GM18951 (cell line): ENCODE data around the gene IL4R.
"Not testable (repeated sequence)": the region's sequence is repeated elsewhere in the genome, so short reads cannot be mapped to it uniquely, and the experiment has no call there.

Experiments
- POLR2A ChIP-seq: IDR thresholded peaks from 4 replicates; pipeline ENCODE4 v1.6.1; 2011; ENCODE audit warnings: mild to moderate bottlenecking; ENCODE audit not compliant: insufficient read length, insufficient read depth; ENCODE audit errors: extremely low read depth
- in situ Hi-C: fragments of 300-500 bp; cut with MboI; formaldehyde crosslinking; loops from one replicate; pipeline ENCODE4 v1.12.0; 2022; ENCODE audit warnings: low sequenced_read_pairs, mixed read lengths, inconsistent platforms; ENCODE audit not compliant: unreplicated experiment

Gene IL4R

GRCh38 chr16:27275394-27275793 is 38.4 kb upstream of the IL4R start:
- TF ChIP-seq POLR2A: no peak
- in situ Hi-C loops: no loop called here

GRCh38 chr16:27281243-27281642 is 32.5 kb upstream of the IL4R start:
- in situ Hi-C loops: no loop called here
- no peak for TF ChIP-seq POLR2A

GRCh38 chr16:27284865-27285675 is 28.7 kb upstream of the IL4R start:
- in situ Hi-C loops: no loop called here
- TF ChIP-seq POLR2A: no peak

- in situ Hi-C loops: no loop called here
- no peak for TF ChIP-seq POLR2A
These were observed 28.0 kb upstream of the IL4R start for GRCh38 chr16:27285676-27286196.

- in situ Hi-C loops: no loop called here
- no peak for TF ChIP-seq POLR2A
These were observed 27.3 kb upstream of the IL4R start for GRCh38 chr16:27286451-27286850.

GRCh38 chr16:27287051-27287811 is 26.5 kb upstream of the IL4R start:
- in situ Hi-C loops: no loop called here
- no peak for TF ChIP-seq POLR2A

GRCh38 chr16:27287887-27288286 is 25.9 kb upstream of the IL4R start:
- TF ChIP-seq POLR2A: no peak
- in situ Hi-C loops: no loop called here

- in situ Hi-C loops: not testable (repeated sequence)
These were observed 25.5 kb upstream of the IL4R start for GRCh38 chr16:27288313-27288712.

- no peak for TF ChIP-seq POLR2A
- in situ Hi-C loops: no loop called here
These were observed 24.1 kb upstream of the IL4R start for GRCh38 chr16:27289669-27290068.

- no peak for TF ChIP-seq POLR2A
- in situ Hi-C loops: no loop called here
These were observed 23.2 kb upstream of the IL4R start for GRCh38 chr16:27290562-27290961.

- in situ Hi-C loops: no loop called here
- TF ChIP-seq POLR2A: no peak
These were observed 22.7 kb upstream of the IL4R start for GRCh38 chr16:27291106-27291505.

- in situ Hi-C loops: no loop called here
- TF ChIP-seq POLR2A: no peak
These were observed 22.0 kb upstream of the IL4R start for GRCh38 chr16:27291722-27292240.

- TF ChIP-seq POLR2A: no peak
- in situ Hi-C loops: no loop called here
These were observed 20.4 kb upstream of the IL4R start for GRCh38 chr16:27293343-27293742.

- TF ChIP-seq POLR2A: no peak
- in situ Hi-C loops: no loop called here
These were observed 15.6 kb upstream of the IL4R start for GRCh38 chr16:27298132-27298531.
